Keratinocyte (primary cell): ENCODE results near the gene CDH22.

ENCODE experiments used
- EZH2 ChIP-seq: IDR thresholded peaks from one replicate; pipeline ENCODE4 v1.6.1; 2012; ENCODE audit warnings: inconsistent platforms, mild to moderate bottlenecking, low read length, moderate library complexity
- TF ChIP-seq, protein P1 (sequence below), 3 experiments: IDR thresholded peaks in 1 of 3; conservative IDR thresholded peaks in 1 of 3; optimal IDR thresholded peaks in 1 of 3; 2 replicates in 2 of 3; 3 replicates in 1 of 3; pipeline versions ENCODE3 to v1.5.1; 2011; ENCODE audit warnings: low read length in 3 of 3, mild to moderate bottlenecking in 3 of 3, moderate library complexity in 2 of 3, control low read depth in 1 of 3, inconsistent platforms in 1 of 3; ENCODE audit not compliant: insufficient read depth in 2 of 3; ENCODE audit errors: extremely low read depth in 1 of 3

DNA sequence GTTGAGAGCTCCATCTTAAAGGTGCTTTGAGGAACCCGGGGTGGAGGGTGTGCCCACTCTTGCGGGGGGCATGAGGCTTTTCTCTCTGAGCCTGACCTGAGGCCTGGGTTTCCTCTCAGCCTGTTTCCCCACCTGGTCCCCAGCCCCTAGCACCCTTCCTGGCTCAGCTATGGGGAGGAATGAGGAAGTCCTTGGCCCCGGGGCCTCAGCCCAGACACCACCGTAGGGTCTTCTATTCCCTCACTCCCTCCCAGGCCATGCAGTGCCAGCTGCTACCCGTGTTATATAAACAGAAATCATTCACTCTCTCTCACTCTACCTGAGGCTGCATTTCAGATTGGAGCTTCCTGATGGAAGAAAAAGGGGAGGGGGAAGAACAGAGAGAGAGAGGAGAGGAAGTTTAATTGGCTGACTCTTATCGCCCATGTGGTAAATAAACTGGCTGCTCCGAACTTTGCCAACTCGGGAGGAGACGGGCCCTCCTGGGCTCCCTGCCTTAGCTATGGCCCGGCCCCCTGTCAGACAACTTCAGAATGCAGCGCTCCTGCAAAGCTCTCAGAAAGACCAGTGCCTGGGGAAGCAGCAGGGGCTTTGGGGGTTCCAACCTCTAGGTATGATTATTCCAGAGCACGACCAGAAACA, 2.8 kb downstream of the CDH22 start:
- TF ChIP-seq, protein P1, sequence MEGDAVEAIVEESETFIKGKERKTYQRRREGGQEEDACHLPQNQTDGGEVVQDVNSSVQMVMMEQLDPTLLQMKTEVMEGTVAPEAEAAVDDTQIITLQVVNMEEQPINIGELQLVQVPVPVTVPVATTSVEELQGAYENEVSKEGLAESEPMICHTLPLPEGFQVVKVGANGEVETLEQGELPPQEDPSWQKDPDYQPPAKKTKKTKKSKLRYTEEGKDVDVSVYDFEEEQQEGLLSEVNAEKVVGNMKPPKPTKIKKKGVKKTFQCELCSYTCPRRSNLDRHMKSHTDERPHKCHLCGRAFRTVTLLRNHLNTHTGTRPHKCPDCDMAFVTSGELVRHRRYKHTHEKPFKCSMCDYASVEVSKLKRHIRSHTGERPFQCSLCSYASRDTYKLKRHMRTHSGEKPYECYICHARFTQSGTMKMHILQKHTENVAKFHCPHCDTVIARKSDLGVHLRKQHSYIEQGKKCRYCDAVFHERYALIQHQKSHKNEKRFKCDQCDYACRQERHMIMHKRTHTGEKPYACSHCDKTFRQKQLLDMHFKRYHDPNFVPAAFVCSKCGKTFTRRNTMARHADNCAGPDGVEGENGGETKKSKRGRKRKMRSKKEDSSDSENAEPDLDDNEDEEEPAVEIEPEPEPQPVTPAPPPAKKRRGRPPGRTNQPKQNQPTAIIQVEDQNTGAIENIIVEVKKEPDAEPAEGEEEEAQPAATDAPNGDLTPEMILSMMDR (optimal IDR thresholded peaks at IDR 0.05 in 1 of 3, IDR thresholded peaks at IDR 0.05 in 1 of 3, conservative IDR thresholded peaks at IDR 0.05 in 1 of 3; ENCODE audit: extremely low read depth in 1 of 3, insufficient read depth in 2 of 3, low read length in 3 of 3) = no peak
- no peak for TF ChIP-seq EZH2
